Endothelial cell of coronary artery (primary cell): ENCODE results near the gene BCAS3. TPM values are rescaled to one million over a fixed set of nuclear protein-coding genes. Genes with fewer than 3 reads are reported as not detected.

Source experiments
- total RNA-seq: library from RNA; depleted of rRNA; stranded (reverse); fragments of >200 nt; gene quantifications from 2 replicates; pipeline ENCODE4 v1.2.3, GENCODE V29; 2014

Gene BCAS3
- 19.4 and 26.5 TPM in 2 replicates for total RNA-seq

DNA sequence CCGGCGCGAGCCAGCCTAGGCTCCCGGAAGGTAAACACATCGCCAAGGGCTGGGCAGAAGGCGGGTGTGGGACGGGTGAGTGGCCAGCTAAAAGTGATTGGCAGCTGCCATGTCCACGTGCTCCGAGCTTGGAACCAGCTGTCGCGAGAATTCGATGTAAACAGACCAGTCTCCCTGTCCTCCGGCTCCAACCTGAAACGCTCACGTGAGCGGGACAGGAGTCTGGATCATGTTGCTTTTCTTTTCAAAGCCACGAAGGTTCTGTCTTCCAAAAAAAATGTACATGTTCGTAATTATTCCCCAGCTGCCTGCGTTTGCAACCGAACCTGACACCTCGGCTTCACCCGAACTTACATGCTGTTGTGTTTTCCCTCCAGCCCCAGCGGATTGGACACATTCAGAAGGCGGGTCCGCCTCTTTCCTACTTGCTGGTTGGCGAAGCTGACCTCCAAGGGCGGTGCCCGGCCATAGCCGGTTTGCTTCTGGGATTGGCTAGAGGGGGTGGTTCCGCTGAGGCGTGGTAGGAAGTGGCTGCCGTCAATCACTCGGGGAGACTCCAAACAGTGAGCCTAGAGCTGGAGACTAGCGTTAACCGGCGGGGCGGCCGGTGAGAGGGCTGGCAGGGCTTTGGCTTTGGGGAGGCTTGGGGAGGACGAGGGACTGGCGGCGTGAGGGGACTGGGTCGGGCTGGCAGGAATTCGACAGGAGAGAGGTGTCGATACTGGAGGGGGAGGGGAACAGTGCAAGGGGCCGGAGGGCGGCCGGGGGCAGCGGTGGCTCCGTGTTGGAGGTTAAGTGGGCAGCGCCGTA, at the start of gene BCAS3:
BCAS3 (plus strand) TSS at position 544 of the 810 bp plus-strand sequence.

DNA sequence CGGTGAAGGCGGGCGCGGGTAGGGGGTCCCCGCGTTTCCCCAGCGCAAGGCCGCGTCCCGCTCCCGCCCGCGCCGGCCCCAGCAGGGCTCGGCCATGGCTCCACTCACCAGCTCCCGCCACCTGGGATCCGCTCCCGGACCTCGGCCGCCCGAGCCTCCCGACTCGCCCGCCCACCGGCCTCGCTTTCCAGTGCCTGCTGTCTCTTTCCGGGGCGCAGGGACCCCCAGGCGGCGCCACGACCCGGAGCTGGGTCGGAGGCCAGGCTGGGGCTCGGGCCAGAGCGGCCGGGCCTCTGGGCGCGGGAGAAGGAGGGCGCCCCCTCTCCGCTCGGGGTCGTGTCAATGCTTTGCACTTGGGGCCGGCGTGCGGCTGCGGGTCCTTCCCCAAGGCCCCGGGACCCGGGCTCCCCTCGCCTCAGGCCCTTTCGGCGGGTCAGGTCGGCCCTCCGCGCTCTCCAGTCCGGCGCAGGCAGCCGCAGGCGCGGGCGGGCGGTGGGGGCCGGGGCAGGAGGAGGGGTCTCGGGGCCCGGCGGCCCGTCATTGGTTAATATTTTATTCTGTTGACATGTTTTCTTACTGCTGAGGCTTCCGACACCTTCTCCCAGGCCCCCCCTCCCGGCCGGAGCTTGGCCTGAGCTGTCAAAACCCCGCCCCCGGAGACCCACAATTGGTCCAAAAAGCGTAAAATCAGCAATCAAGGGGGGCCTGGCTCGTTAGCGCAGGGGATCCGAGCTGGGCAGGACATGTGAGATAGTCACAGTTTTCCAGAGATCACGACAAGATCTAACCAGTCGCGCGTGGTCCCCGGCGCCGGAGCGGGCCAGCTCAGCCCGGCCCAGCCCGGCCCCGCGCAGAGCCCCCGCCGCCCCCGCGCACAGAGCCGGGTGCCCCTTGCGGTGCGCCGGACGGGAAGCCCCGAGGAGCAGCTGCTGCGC, 721.7 kb downstream of the BCAS3 start, which contains the start of gene TBX2:
TBX2 (plus strand) TSS at position 713 of the 935 bp plus-strand sequence. CDS start 334 bp downstream, outside the sequence.

Other genes with a start within 250 kb of the BCAS3 start
- 25.6 and 28.1 TPM in 2 replicates for gene APPBP2, start 151.6 kb upstream of the BCAS3 start, total RNA-seq
- gene PPM1D, start 77.7 kb upstream of the BCAS3 start, total RNA-seq = 13.6 and 15.7 TPM in 2 replicates